Lower lobe of right lung (tissue), 2 donors: ENCODE measurements around the gene ASCL3. TPM values are rescaled to one million over a fixed set of nuclear protein-coding genes. Genes with fewer than 3 reads are reported as not detected.
"Not testable (repeated sequence)": the region's sequence is repeated elsewhere in the genome, so short reads cannot be mapped to it uniquely, and the experiment has no call there.

Experiments
- ATAC-seq, 2 donors: fragments of 200-7000 bp; cut with Tn5 transposase; one replicate each; pipeline ENCODE4 v1.9.1; 2020 to 2022; ENCODE audit warnings: mild to moderate bottlenecking in 2 of 2, moderate library complexity in 2 of 2
- DNase-seq: peaks from one replicate; pipeline ENCODE4 v3.0.0-alpha.2; 2020
- H3K27ac ChIP-seq: fragments of 200-600 bp; one replicate; pipeline ENCODE4 v1.8.0; 2022
- H3K27me3 ChIP-seq: fragments of 200-600 bp; one replicate; pipeline ENCODE4 v1.8.0; 2022; ENCODE audit warnings: low read depth
- H3K36me3 ChIP-seq: fragments of 200-600 bp; one replicate; pipeline ENCODE4 v1.8.0; 2022; ENCODE audit warnings: mild to moderate bottlenecking
- H3K4me1 ChIP-seq: fragments of 200-600 bp; one replicate; pipeline ENCODE4 v1.8.0; 2022
- H3K4me3 ChIP-seq: fragments of 200-600 bp; one replicate; pipeline ENCODE4 v1.8.0; 2022; ENCODE audit warnings: mild to moderate bottlenecking
- H3K9me3 ChIP-seq: fragments of 200-600 bp; one replicate; pipeline ENCODE4 v1.8.0; 2022
- intact Hi-C: fragments of 100-400 bp; cut with DNase I; formaldehyde crosslinking; loops from one replicate; pipeline ENCODE4 v1.11.0; 2022
- total RNA-seq: library from RNA; stranded (reverse); fragmentation: NEBNext Ultra II Directional; extraction: Animal tissue kit (Norgen Biotek cat#: 25700); gene quantifications from one replicate; pipeline ENCODE4 v1.2.1, GENCODE V29; 2021
- TF ChIP-seq, protein P1 (sequence below): fragments of 200-600 bp; IDR thresholded peaks from one replicate; pipeline ENCODE4 v1.8.0; 2022; ENCODE audit warnings: antibody characterized with exemption, mild to moderate bottlenecking
- donor health status: DM: no; HTN: yes; CAD: no; lungs with severe emphysema.

ASCL3 gene
- total RNA-seq, 1 donor from 2014 or later = not detected

GRCh38 chr11:8899119-8899753, 43.6 kb downstream of the ASCL3 start:
- TF ChIP-seq, protein P1, sequence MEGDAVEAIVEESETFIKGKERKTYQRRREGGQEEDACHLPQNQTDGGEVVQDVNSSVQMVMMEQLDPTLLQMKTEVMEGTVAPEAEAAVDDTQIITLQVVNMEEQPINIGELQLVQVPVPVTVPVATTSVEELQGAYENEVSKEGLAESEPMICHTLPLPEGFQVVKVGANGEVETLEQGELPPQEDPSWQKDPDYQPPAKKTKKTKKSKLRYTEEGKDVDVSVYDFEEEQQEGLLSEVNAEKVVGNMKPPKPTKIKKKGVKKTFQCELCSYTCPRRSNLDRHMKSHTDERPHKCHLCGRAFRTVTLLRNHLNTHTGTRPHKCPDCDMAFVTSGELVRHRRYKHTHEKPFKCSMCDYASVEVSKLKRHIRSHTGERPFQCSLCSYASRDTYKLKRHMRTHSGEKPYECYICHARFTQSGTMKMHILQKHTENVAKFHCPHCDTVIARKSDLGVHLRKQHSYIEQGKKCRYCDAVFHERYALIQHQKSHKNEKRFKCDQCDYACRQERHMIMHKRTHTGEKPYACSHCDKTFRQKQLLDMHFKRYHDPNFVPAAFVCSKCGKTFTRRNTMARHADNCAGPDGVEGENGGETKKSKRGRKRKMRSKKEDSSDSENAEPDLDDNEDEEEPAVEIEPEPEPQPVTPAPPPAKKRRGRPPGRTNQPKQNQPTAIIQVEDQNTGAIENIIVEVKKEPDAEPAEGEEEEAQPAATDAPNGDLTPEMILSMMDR = no peak
- Histone ChIP-seq H3K9me3 (peaks cover 21% of the 10 kb centered on the region), H3K27ac (no peak overlapping the region), H3K36me3 (no peaks in the 10 kb centered on the region), H3K4me3 (no peak overlapping the region), H3K27me3 (no peaks in the 10 kb centered on the region), H3K4me1 (no peaks in the 10 kb centered on the region)
- ATAC-seq (no peak), DNase-seq (no peak)
- intact Hi-C loops = no loop called here

GRCh38 chr11:8891185-8891584, 51.6 kb downstream of the ASCL3 start:
- H3K27me3 ChIP-seq, intact Hi-C loops, H3K4me1 ChIP-seq, H3K36me3 ChIP-seq, H3K4me3 ChIP-seq, H3K9me3 ChIP-seq, H3K27ac ChIP-seq, DNase-seq, ATAC-seq: not testable (repeated sequence)

Other genes with a start within 250 kb of the ASCL3 start
- 24.1 TPM for gene AKIP1, start 31.8 kb downstream of the ASCL3 start, total RNA-seq
- gene C11orf16, start 10.1 kb downstream of the ASCL3 start, total RNA-seq = 5.4 TPM
- 57.7 TPM for gene TMEM9B, start 21.4 kb upstream of the ASCL3 start, total RNA-seq
- 0.56 TPM for gene NRIP3, start 61.0 kb upstream of the ASCL3 start, total RNA-seq
- 7.1 TPM for gene SCUBE2, start 148.6 kb upstream of the ASCL3 start, total RNA-seq